ENCODE measurements around the gene VSIG2.

GRCh38 chr11:124745270-124745834, 6.7 kb downstream of the VSIG2 start:
- TF ChIP-seq ZNF146 (tag by site-specific recombination; IDR thresholded peaks at IDR 0.05) = no peak
- TF ChIP-seq, protein P1, sequence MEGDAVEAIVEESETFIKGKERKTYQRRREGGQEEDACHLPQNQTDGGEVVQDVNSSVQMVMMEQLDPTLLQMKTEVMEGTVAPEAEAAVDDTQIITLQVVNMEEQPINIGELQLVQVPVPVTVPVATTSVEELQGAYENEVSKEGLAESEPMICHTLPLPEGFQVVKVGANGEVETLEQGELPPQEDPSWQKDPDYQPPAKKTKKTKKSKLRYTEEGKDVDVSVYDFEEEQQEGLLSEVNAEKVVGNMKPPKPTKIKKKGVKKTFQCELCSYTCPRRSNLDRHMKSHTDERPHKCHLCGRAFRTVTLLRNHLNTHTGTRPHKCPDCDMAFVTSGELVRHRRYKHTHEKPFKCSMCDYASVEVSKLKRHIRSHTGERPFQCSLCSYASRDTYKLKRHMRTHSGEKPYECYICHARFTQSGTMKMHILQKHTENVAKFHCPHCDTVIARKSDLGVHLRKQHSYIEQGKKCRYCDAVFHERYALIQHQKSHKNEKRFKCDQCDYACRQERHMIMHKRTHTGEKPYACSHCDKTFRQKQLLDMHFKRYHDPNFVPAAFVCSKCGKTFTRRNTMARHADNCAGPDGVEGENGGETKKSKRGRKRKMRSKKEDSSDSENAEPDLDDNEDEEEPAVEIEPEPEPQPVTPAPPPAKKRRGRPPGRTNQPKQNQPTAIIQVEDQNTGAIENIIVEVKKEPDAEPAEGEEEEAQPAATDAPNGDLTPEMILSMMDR (tag by site-specific recombination; IDR thresholded peaks at IDR 0.05) = no peak
- TF ChIP-seq REST (tag by site-specific recombination; IDR thresholded peaks at IDR 0.05) = no peak
- TF ChIP-seq ZNF350 (tag by site-specific recombination; IDR thresholded peaks at IDR 0.05) = no peak
- TF ChIP-seq ZNF114 (tag by site-specific recombination; IDR thresholded peaks at IDR 0.05) = no peak
- no peak for TF ChIP-seq ZNF423 (tag by site-specific recombination; IDR thresholded peaks at IDR 0.05)
- no peak for TF ChIP-seq ZNF416 (tag by site-specific recombination; IDR thresholded peaks at IDR 0.05)
- no peak for TF ChIP-seq ZIC2 (tag by site-specific recombination; IDR thresholded peaks at IDR 0.05)
- no peak for TF ChIP-seq KLF16 (tag by site-specific recombination; IDR thresholded peaks at IDR 0.05)
- no peak for TF ChIP-seq ZNF394 (tag by site-specific recombination; IDR thresholded peaks at IDR 0.05; ENCODE audit: borderline replicate concordance)
- no peak for TF ChIP-seq ZBTB7A (tag by site-specific recombination; IDR thresholded peaks at IDR 0.05; ENCODE audit: low read depth)
- no peak for TF ChIP-seq ZNF23 (tag by site-specific recombination; IDR thresholded peaks at IDR 0.05; ENCODE audit: borderline replicate concordance)
